ENCODE data around the gene SYNJ1. TPM values are rescaled to one million over a fixed set of nuclear protein-coding genes. Genes with fewer than 3 reads are reported as not detected.
"Not testable (repeated sequence)": the region's sequence is repeated elsewhere in the genome, so short reads cannot be mapped to it uniquely, and the experiment has no call there.

Gene SYNJ1
- total RNA-seq, 2 donors from 2014 or later, result 7.8 to 7.9 TPM

GRCh38 chr21:32682696-32683474 lies 44.9 kb downstream of the SYNJ1 start:
- Histone ChIP-seq H3K27me3 (no peaks in the 10 kb centered on the region), H3K4me1 (no peaks in the 10 kb centered on the region), H3K9me3 (no peaks in the 10 kb centered on the region), H3K4me3 (no peak overlapping the region), H3K27ac (no peak overlapping the region), H3K36me3 (peaks cover 11% of the 10 kb centered on the region)
- no peak for TF ChIP-seq CTCF (IDR thresholded peaks at IDR 0.05)
- no peak for DNase-seq (ENCODE audit: low spot score)

GRCh38 chr21:32674731-32675130 lies 53.1 kb downstream of the SYNJ1 start:
- Histone ChIP-seq H3K9me3 (no peaks in the 10 kb centered on the region), H3K27me3 (no peaks in the 10 kb centered on the region), H3K4me1 (no peaks in the 10 kb centered on the region), H3K36me3 (no peaks in the 10 kb centered on the region), H3K27ac (no peak overlapping the region), H3K4me3 (no peak overlapping the region)
- TF ChIP-seq CTCF (IDR thresholded peaks at IDR 0.05), result no peak
- no peak for DNase-seq (ENCODE audit: low spot score)

DNA sequence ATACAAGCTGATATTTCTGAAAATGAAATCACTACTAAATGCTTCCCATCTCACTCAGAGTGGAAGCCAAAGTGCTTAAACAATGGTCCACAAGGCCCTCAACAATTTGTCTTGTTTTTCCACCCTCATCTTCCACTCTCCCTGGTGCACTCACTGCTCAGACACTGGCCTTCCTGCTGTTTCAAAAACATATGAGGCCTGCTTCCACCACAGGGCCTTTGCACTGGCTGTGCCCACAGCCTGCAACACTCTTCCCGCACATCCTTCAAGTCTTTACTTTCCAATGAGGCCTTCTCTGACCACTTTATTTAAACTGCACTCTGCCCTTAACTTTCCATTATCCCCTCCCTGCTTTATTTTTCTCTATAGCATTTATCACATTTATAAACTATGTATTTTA lies 53.8 kb downstream of the SYNJ1 start:
- Histone ChIP-seq H3K9me3 (no peaks in the 10 kb centered on the region), H3K27me3 (no peaks in the 10 kb centered on the region), H3K4me3 (no peak overlapping the region), H3K4me1 (no peaks in the 10 kb centered on the region), H3K27ac (no peak overlapping the region), H3K36me3 (peaks cover 4% of the 10 kb centered on the region)
- TF ChIP-seq CTCF (IDR thresholded peaks at IDR 0.05), result no peak
- no peak for DNase-seq (ENCODE audit: low spot score)

- no peaks in the 10 kb centered on the region for H3K4me1 ChIP-seq
- peaks cover 0 to 15% of the 10 kb centered on the region in 2 donors for H3K9me3 ChIP-seq
- no peak for TF ChIP-seq CTCF (IDR thresholded peaks at IDR 0.05)
- no peak overlapping the region for H3K27ac ChIP-seq
- H3K36me3 ChIP-seq, result peaks cover 48% of the 10 kb centered on the region
- H3K4me3 ChIP-seq, result no peak overlapping the region
- DNase-seq (ENCODE audit: low spot score), result no peak
- H3K27me3 ChIP-seq, result no peaks in the 10 kb centered on the region
These were observed 61.6 kb downstream of the SYNJ1 start for GRCh38 chr21:32666258-32666657.

DNA sequence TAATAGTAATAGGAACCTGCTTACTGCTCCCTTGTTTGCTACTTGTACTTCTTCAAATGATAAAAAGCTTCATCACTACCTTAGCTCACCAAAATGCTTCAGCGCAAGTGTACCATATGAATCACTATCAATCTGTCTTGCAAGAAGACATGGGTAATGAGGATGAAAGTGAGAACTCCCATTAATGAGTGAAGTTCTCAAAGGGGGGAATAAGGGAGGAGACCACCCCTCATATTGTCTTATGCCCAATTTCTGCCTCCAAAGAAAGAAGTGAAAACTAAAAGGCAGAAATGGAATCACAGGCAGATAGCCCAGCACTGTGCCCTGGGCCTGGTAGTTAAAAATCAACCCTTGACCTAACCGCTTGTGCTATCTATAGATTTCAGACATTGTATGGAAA lies 63.7 kb downstream of the SYNJ1 start:
- not testable (repeated sequence) for H3K4me3 ChIP-seq; H3K27ac ChIP-seq; H3K27me3 ChIP-seq; H3K4me1 ChIP-seq; DNase-seq (ENCODE audit: low spot score)
- Histone ChIP-seq H3K9me3 (peaks cover 0 to 15% of the 10 kb centered on the region in 2 donors), H3K36me3 (peaks cover 44% of the 10 kb centered on the region)

GRCh38 chr21:32661981-32662380 lies 65.8 kb downstream of the SYNJ1 start:
- not testable (repeated sequence) for DNase-seq (ENCODE audit: low spot score); H3K4me1 ChIP-seq; H3K4me3 ChIP-seq; H3K27ac ChIP-seq; H3K27me3 ChIP-seq
- Histone ChIP-seq H3K9me3 (peaks cover 0 to 15% of the 10 kb centered on the region in 2 donors), H3K36me3 (peaks cover 48% of the 10 kb centered on the region)

GRCh38 chr21:32661026-32661782 lies 66.6 kb downstream of the SYNJ1 start:
- not testable (repeated sequence) for DNase-seq (ENCODE audit: low spot score); H3K4me3 ChIP-seq; H3K27me3 ChIP-seq; H3K27ac ChIP-seq; H3K4me1 ChIP-seq
- Histone ChIP-seq H3K9me3 (peaks cover 0 to 15% of the 10 kb centered on the region in 2 donors), H3K36me3 (peaks cover 47% of the 10 kb centered on the region)
